ENCODE results near the gene LRRN4CL.

Gene LRRN4CL

GRCh38 chr11:62648967-62649364 lies 40.4 kb downstream of the LRRN4CL start:
- no peak overlapping the region for H3K27ac ChIP-seq
- TF ChIP-seq CTCF (conservative IDR thresholded peaks at IDR 0.05) = no peak

GRCh38 chr11:62648185-62648966 lies 41.0 kb downstream of the LRRN4CL start:
- no peak overlapping the region for H3K27ac ChIP-seq
- no peak for TF ChIP-seq CTCF (conservative IDR thresholded peaks at IDR 0.05)

GRCh38 chr11:62647609-62648005 lies 41.7 kb downstream of the LRRN4CL start:
- H3K27ac ChIP-seq = peak overlapping the region; percentile 91; the same call in 1 of the 2 replicates
- no peak for TF ChIP-seq CTCF (conservative IDR thresholded peaks at IDR 0.05)

- peak overlapping the region; percentile 91 for H3K27ac ChIP-seq
- TF ChIP-seq CTCF (conservative IDR thresholded peaks at IDR 0.05) = no peak
Observed at GRCh38 chr11:62646825-62647608, 42.3 kb downstream of the LRRN4CL start.

- peak within 1 kb of the TSS; percentile 91 for H3K27ac ChIP-seq
- no peak for TF ChIP-seq CTCF (conservative IDR thresholded peaks at IDR 0.05)
Observed at GRCh38 chr11:62645946-62646824, 43.1 kb downstream of the LRRN4CL start, which contains the start of gene GANAB. Gene GANAB, minus strand, starts transcription at chr11:62646613. Its CDS starts 14 bp downstream, at chr11:62646599.

GRCh38 chr11:62645671-62645945 lies 43.7 kb downstream of the LRRN4CL start:
- TF ChIP-seq CTCF (conservative IDR thresholded peaks at IDR 0.05) = no peak
- peak overlapping the region; percentile 91 for H3K27ac ChIP-seq

- H3K27ac ChIP-seq = peak overlapping the region; percentile 19; the same call in 1 of the 2 replicates
- no peak for TF ChIP-seq CTCF (conservative IDR thresholded peaks at IDR 0.05)
Observed at GRCh38 chr11:62644220-62644619, 45.1 kb downstream of the LRRN4CL start.

Measured in VCaP (cell line).